HCT116 (cell line): Measurements from ENCODE around the gene NECAB3.

Source experiments
- EZH2phosphoT487 ChIP-seq: fragments of 200-600 bp; IDR thresholded peaks from 2 replicates; pipeline ENCODE4 v1.6.1; 2018; ENCODE audit warnings: antibody characterized with exemption, borderline replicate concordance
- POLR2A ChIP-seq: IDR thresholded peaks from 2 replicates; pipeline ENCODE4 v1.7.0; 2011; ENCODE audit warnings: borderline replicate concordance; ENCODE audit not compliant: insufficient read depth, insufficient read length; ENCODE audit errors: extremely low read depth
- SP1 ChIP-seq: IDR thresholded peaks from 2 replicates; pipeline ENCODE4 v1.6.1; 2012; ENCODE audit warnings: low read depth
- TF ChIP-seq, protein P1 (sequence below), 3 experiments: fragments of 200-600 bp in 1 of 3; sonication (generic) in 1 of 3; IDR thresholded peaks in 2 of 3; conservative IDR thresholded peaks in 1 of 3; 2 replicates each; pipeline ENCODE4 v1.5.1; 2012 to 2017; ENCODE audit warnings: low read depth in 2 of 3, low read length in 2 of 3, antibody characterized with exemption in 1 of 3, borderline replicate concordance in 1 of 3, control low read depth in 1 of 3, mild to moderate bottlenecking in 1 of 3, mixed read lengths in 1 of 3, mixed run types in 1 of 3, moderate library complexity in 1 of 3; ENCODE audit not compliant: insufficient read depth in 1 of 3
- TF ChIP-seq, protein P2 (sequence below): IDR thresholded peaks from 2 replicates; pipeline ENCODE4 v1.6.1; 2012
- TF ChIP-seq, protein P3 (sequence below): IDR thresholded peaks from 2 replicates; pipeline ENCODE4 v1.6.1; 2012
- TF ChIP-seq, protein P4 (sequence below): IDR thresholded peaks from 2 replicates; pipeline ENCODE4 v1.6.1; 2012; ENCODE audit warnings: low read depth

DNA sequence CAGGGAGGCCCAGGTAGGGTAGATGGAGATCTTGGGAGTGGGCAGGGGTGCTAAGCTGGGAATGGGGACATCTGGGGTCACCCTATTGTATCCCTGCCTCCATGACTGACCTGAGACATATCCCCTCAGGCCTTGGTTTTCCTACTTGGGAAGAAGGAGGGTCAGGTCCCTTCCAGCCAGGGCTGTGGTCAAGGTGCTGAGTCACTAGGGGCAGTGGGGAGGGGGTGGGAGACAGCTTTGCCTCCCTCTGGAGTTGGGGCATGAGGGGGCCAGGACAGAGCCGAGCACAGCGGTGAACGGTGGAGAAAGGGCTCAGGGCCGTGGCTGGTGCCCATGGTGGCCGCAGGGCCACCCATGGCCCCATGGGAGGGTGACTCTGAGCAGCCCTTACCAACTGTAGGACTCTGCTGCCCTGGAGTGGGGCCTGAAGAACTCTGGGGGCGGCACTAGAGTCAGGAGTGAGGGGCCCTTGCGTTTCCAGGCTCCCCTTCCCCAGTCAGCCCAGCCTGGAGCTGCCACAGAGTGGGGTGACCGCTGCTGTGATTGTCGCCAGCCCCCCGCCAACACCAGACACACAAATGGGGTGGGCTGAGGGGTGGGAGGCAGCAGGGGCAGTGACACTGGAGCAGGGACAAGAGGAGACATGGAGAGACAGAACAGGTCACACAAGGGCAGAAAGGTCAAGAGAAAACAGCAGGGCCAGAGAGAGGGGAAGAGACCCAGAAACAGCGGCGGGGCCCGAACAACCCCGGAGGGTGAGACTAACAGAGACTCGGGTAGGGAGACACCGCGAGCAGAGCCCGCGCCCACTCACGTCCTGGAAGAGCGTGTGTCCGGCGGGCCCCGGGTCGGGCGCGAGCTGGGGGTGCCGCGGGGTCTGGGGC is 576 bp downstream of the NECAB3 start:
- TF ChIP-seq, protein P1, sequence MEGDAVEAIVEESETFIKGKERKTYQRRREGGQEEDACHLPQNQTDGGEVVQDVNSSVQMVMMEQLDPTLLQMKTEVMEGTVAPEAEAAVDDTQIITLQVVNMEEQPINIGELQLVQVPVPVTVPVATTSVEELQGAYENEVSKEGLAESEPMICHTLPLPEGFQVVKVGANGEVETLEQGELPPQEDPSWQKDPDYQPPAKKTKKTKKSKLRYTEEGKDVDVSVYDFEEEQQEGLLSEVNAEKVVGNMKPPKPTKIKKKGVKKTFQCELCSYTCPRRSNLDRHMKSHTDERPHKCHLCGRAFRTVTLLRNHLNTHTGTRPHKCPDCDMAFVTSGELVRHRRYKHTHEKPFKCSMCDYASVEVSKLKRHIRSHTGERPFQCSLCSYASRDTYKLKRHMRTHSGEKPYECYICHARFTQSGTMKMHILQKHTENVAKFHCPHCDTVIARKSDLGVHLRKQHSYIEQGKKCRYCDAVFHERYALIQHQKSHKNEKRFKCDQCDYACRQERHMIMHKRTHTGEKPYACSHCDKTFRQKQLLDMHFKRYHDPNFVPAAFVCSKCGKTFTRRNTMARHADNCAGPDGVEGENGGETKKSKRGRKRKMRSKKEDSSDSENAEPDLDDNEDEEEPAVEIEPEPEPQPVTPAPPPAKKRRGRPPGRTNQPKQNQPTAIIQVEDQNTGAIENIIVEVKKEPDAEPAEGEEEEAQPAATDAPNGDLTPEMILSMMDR (IDR thresholded peaks at IDR 0.05 in 2 of 3, conservative IDR thresholded peaks at IDR 0.05 in 1 of 3; ENCODE audit: borderline replicate concordance in 1 of 3, insufficient read depth in 1 of 3, low read depth in 2 of 3, low read length in 2 of 3) = no peak
- TF ChIP-seq POLR2A = no peak
- TF ChIP-seq SP1 = no peak
- TF ChIP-seq EZH2phosphoT487 = no peak
- TF ChIP-seq, protein P2, sequence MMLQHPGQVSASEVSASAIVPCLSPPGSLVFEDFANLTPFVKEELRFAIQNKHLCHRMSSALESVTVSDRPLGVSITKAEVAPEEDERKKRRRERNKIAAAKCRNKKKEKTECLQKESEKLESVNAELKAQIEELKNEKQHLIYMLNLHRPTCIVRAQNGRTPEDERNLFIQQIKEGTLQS = no peak
- TF ChIP-seq, protein P3, sequence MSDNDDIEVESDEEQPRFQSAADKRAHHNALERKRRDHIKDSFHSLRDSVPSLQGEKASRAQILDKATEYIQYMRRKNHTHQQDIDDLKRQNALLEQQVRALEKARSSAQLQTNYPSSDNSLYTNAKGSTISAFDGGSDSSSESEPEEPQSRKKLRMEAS = no peak
- TF ChIP-seq, protein P4, sequence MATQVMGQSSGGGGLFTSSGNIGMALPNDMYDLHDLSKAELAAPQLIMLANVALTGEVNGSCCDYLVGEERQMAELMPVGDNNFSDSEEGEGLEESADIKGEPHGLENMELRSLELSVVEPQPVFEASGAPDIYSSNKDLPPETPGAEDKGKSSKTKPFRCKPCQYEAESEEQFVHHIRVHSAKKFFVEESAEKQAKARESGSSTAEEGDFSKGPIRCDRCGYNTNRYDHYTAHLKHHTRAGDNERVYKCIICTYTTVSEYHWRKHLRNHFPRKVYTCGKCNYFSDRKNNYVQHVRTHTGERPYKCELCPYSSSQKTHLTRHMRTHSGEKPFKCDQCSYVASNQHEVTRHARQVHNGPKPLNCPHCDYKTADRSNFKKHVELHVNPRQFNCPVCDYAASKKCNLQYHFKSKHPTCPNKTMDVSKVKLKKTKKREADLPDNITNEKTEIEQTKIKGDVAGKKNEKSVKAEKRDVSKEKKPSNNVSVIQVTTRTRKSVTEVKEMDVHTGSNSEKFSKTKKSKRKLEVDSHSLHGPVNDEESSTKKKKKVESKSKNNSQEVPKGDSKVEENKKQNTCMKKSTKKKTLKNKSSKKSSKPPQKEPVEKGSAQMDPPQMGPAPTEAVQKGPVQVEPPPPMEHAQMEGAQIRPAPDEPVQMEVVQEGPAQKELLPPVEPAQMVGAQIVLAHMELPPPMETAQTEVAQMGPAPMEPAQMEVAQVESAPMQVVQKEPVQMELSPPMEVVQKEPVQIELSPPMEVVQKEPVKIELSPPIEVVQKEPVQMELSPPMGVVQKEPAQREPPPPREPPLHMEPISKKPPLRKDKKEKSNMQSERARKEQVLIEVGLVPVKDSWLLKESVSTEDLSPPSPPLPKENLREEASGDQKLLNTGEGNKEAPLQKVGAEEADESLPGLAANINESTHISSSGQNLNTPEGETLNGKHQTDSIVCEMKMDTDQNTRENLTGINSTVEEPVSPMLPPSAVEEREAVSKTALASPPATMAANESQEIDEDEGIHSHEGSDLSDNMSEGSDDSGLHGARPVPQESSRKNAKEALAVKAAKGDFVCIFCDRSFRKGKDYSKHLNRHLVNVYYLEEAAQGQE = no peak
